Panc1 (cell line): ENCODE data around the gene PLA2G5. TPM values are rescaled to one million over a fixed set of nuclear protein-coding genes. Genes with fewer than 3 reads are reported as not detected.

ENCODE experiments used
- ATAC-seq: fragments of 200-7000 bp; cut with Tn5 transposase; 2 replicates; pipeline ENCODE4 v1.9.1; 2020; ENCODE audit warnings: mild to moderate bottlenecking, moderate library complexity
- BruUV-seq: library from RNA; stranded (reverse); fragments of 400-500 nt; replicated peaks from 2 replicates; lab custom pipeline; 2021; lab: Mats Ljungman, UMichigan
- CTCF ChIA-PET: fragments of 300-600 bp; sonication (Branson Sonifier 250); formaldehyde crosslinking; loops from one replicate; lab custom pipeline; 2022; ENCODE audit warnings: antibody characterized with exemption; lab: Charles Lee
- POLR2A ChIA-PET: fragments of 300-600 bp; sonication (Branson Sonifier 250); formaldehyde crosslinking; loops from one replicate; lab custom pipeline; 2022; ENCODE audit warnings: antibody characterized with exemption; lab: Charles Lee
- DNase-seq: peaks from one replicate; pipeline ENCODE4 v3.0.0-alpha.2; 2010; ENCODE audit warnings: low read depth, low spot score
- H3K27ac ChIP-seq: 2 replicates; pipeline ENCODE4 v1.5.1; 2011; ENCODE audit warnings: mild to moderate bottlenecking, low read length, inconsistent platforms
- H3K27me3 ChIP-seq: fragments of 200-500 bp; sonication (Bioruptor generic); 2 replicates; pipeline ENCODE4 v1.6.0; 2014; ENCODE audit warnings: low read length, inconsistent platforms; ENCODE audit not compliant: control insufficient read depth, insufficient read depth
- H3K36me3 ChIP-seq: fragments of 200-500 bp; sonication (Bioruptor generic); 2 replicates; pipeline ENCODE4 v1.5.1; 2014; ENCODE audit warnings: inconsistent platforms, mild to moderate bottlenecking, low read length, moderate library complexity; ENCODE audit not compliant: control insufficient read depth, insufficient read depth
- H3K4me1 ChIP-seq: 2 replicates; pipeline ENCODE4 v1.5.1; 2011; ENCODE audit warnings: inconsistent platforms, mild to moderate bottlenecking, low read length, moderate library complexity; ENCODE audit not compliant: control insufficient read depth, insufficient read depth
- H3K4me3 ChIP-seq, 2 experiments: 2 replicates each; pipeline ENCODE4 v1.5.1; 2011 to 2012; ENCODE audit warnings: low read depth in 2 of 2, low read length in 2 of 2, mild to moderate bottlenecking in 2 of 2, inconsistent platforms in 1 of 2, moderate library complexity in 1 of 2
- H3K9me3 ChIP-seq: fragments of 200-500 bp; sonication (Bioruptor generic); 2 replicates; pipeline ENCODE4 v1.5.1; 2014; ENCODE audit warnings: low read depth, mild to moderate bottlenecking, inconsistent platforms, low read length, moderate library complexity; ENCODE audit not compliant: control insufficient read depth, insufficient read depth
- POLR2AphosphoS5 ChIP-seq: IDR thresholded peaks from 2 replicates; pipeline ENCODE4 v1.6.1; 2012; ENCODE audit warnings: mild to moderate bottlenecking, low read depth, low read length, moderate library complexity
- SIN3A ChIP-seq: IDR thresholded peaks from 2 replicates; pipeline ENCODE4 v1.6.1; 2012; ENCODE audit warnings: low read depth, mild to moderate bottlenecking, low read length, moderate library complexity, borderline replicate concordance; ENCODE audit not compliant: insufficient read depth
- TCF7L2 ChIP-seq: IDR thresholded peaks from 2 replicates; pipeline ENCODE4 v1.6.1; 2011; ENCODE audit warnings: mild to moderate bottlenecking, low read depth, low read length, inconsistent platforms
- in situ Hi-C: cut with HindIII; loops from 2 replicates; pipeline ENCODE4 v1.10.0; 2016; ENCODE audit warnings: low sequenced_read_pairs, low pct_unique_long_range_greater_than_20kb
- intact Hi-C: fragments of 100-400 bp; cut with micrococcal nuclease; formaldehyde crosslinking; loops from one replicate; pipeline ENCODE4 v1.10.0; 2022; ENCODE audit not compliant: unreplicated experiment
- total RNA-seq: library from RNA; stranded (reverse); gene quantifications from one replicate; pipeline ENCODE4 v1.2.1, GENCODE V29; 2021; ENCODE audit not compliant: unreplicated experiment
- TF ChIP-seq, protein P1 (sequence below), 2 experiments: IDR thresholded peaks; 2 replicates each; pipeline ENCODE4 v1.6.1; 2011 to 2012; ENCODE audit warnings: low read depth in 2 of 2, control low read depth in 1 of 2, low read length in 1 of 2, mild to moderate bottlenecking in 1 of 2, moderate library complexity in 1 of 2; ENCODE audit not compliant: insufficient read depth in 1 of 2
- TF ChIP-seq, protein P2 (sequence below): fragments of 450-650 bp; IDR thresholded peaks from 2 replicates; pipeline ENCODE4 v1.5.1; 2017; ENCODE audit warnings: mild to moderate bottlenecking

The PLA2G5 gene
- total RNA-seq, 1 experiment from 2014 or later: not detected

DNA sequence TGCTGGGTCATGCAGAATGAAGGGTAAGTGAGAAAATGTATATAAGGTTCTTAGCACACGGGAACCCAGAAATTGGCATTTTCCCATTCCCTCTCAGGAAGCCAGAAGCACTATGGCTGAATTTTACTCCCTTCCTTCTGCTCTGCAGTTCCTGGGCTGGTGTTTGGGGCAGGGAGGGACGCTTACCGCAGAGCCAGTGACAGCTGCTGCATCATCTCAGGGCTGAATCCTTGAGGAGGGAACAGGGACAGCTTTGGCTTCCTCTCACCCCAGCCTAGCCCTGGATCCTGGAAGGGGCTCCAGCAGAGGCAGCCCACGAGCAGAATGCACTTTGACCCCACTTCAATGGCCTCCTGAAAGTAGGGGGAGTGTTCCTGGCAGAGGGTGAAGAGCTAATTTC lies 37.4 kb downstream of the PLA2G5 start:
- H3K4me1 ChIP-seq: no peaks in the 10 kb centered on the region
- H3K36me3 ChIP-seq: no peaks in the 10 kb centered on the region
- ATAC-seq: no peak
- no peak overlapping the region for H3K4me3 ChIP-seq
- H3K9me3 ChIP-seq: no peaks in the 10 kb centered on the region
- peaks cover 4% of the 10 kb centered on the region; the same call in 1 of the 2 replicates for H3K27me3 ChIP-seq
- no peak for DNase-seq
- BruUV-seq: no TSS peak
- TF ChIP-seq TCF7L2: no peak
- TF ChIP-seq, protein P1, sequence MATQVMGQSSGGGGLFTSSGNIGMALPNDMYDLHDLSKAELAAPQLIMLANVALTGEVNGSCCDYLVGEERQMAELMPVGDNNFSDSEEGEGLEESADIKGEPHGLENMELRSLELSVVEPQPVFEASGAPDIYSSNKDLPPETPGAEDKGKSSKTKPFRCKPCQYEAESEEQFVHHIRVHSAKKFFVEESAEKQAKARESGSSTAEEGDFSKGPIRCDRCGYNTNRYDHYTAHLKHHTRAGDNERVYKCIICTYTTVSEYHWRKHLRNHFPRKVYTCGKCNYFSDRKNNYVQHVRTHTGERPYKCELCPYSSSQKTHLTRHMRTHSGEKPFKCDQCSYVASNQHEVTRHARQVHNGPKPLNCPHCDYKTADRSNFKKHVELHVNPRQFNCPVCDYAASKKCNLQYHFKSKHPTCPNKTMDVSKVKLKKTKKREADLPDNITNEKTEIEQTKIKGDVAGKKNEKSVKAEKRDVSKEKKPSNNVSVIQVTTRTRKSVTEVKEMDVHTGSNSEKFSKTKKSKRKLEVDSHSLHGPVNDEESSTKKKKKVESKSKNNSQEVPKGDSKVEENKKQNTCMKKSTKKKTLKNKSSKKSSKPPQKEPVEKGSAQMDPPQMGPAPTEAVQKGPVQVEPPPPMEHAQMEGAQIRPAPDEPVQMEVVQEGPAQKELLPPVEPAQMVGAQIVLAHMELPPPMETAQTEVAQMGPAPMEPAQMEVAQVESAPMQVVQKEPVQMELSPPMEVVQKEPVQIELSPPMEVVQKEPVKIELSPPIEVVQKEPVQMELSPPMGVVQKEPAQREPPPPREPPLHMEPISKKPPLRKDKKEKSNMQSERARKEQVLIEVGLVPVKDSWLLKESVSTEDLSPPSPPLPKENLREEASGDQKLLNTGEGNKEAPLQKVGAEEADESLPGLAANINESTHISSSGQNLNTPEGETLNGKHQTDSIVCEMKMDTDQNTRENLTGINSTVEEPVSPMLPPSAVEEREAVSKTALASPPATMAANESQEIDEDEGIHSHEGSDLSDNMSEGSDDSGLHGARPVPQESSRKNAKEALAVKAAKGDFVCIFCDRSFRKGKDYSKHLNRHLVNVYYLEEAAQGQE (IDR thresholded peaks at IDR 0.05; ENCODE audit: insufficient read depth in 1 of 2, low read depth in 2 of 2, low read length in 1 of 2): no peak
- TF ChIP-seq SIN3A: no peak
- intact Hi-C loops (no loop called here), in situ Hi-C loops (no loop called here)
- H3K27ac ChIP-seq: no peak overlapping the region
- POLR2A ChIA-PET: no interaction called here
- CTCF ChIA-PET: no interaction called here

DNA sequence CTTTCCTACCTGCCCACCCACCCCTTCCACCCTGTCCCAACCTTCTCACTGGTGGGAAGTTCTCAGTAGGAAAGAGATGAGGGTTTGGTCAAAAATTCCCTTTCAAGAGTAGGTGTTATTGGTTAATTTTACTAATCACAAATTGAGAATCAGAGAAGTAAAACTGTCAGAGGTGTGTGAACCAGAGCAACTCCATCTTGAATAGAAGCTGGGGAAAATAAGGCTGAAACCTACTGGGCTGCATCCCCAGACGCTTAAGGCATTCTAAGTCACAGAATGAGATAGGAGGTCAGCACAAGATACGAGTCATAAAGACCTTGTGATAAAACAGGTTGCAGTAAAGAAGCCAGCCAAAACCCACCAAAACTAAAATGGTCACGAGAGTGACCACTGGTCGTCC lies 37.8 kb downstream of the PLA2G5 start:
- intact Hi-C loops (no loop called here), in situ Hi-C loops (no loop called here)
- ATAC-seq (no peak), DNase-seq (no peak)
- no peaks in the 10 kb centered on the region for H3K9me3 ChIP-seq
- no peak overlapping the region for H3K27ac ChIP-seq
- peaks cover 4% of the 10 kb centered on the region; the same call in 1 of the 2 replicates for H3K27me3 ChIP-seq
- no peaks in the 10 kb centered on the region for H3K36me3 ChIP-seq
- POLR2A ChIA-PET: no interaction called here
- H3K4me3 ChIP-seq: no peak overlapping the region
- BruUV-seq: no TSS peak
- TF ChIP-seq, protein P1 (IDR thresholded peaks at IDR 0.05; ENCODE audit: insufficient read depth in 1 of 2, low read depth in 2 of 2, low read length in 1 of 2): no peak
- TF ChIP-seq POLR2AphosphoS5 (no peak), SIN3A (no peak), TCF7L2 (no peak)
- TF ChIP-seq, protein P2, sequence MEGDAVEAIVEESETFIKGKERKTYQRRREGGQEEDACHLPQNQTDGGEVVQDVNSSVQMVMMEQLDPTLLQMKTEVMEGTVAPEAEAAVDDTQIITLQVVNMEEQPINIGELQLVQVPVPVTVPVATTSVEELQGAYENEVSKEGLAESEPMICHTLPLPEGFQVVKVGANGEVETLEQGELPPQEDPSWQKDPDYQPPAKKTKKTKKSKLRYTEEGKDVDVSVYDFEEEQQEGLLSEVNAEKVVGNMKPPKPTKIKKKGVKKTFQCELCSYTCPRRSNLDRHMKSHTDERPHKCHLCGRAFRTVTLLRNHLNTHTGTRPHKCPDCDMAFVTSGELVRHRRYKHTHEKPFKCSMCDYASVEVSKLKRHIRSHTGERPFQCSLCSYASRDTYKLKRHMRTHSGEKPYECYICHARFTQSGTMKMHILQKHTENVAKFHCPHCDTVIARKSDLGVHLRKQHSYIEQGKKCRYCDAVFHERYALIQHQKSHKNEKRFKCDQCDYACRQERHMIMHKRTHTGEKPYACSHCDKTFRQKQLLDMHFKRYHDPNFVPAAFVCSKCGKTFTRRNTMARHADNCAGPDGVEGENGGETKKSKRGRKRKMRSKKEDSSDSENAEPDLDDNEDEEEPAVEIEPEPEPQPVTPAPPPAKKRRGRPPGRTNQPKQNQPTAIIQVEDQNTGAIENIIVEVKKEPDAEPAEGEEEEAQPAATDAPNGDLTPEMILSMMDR: no peak
- CTCF ChIA-PET: no interaction called here
- no peaks in the 10 kb centered on the region for H3K4me1 ChIP-seq
